Ectodermal cell (in vitro differentiated cells): ENCODE results near the gene AUTS2.

Experiments
- H3K27ac ChIP-seq: 2 replicates; pipeline ENCODE4 v1.7.0; 2013; ENCODE audit warnings: mild to moderate bottlenecking, low read depth, low read length; ENCODE audit not compliant: insufficient read depth, poor library complexity, severe bottlenecking
- H3K27me3 ChIP-seq: 2 replicates; pipeline ENCODE4 v1.7.0; 2013; ENCODE audit warnings: mild to moderate bottlenecking, low read length; ENCODE audit not compliant: insufficient read depth, control insufficient read depth, poor library complexity, severe bottlenecking
- H3K36me3 ChIP-seq: one replicate; pipeline ENCODE4 v1.7.0; 2013; ENCODE audit warnings: low read length; ENCODE audit not compliant: control insufficient read depth, insufficient read depth
- H3K4me1 ChIP-seq: one replicate; pipeline ENCODE4 v1.7.0; 2013; ENCODE audit warnings: low read length; ENCODE audit not compliant: control insufficient read depth, insufficient read depth
- H3K4me3 ChIP-seq: 2 replicates; pipeline ENCODE4 v1.7.0; 2013; ENCODE audit warnings: low read depth, low read length, control low read depth; ENCODE audit not compliant: insufficient read depth
- H3K9me3 ChIP-seq: 2 replicates; pipeline ENCODE4 v1.7.0; 2013; ENCODE audit warnings: mild to moderate bottlenecking, low read length, moderate library complexity; ENCODE audit not compliant: control insufficient read depth
- WGBS, 2 experiments: methylation state at CpG; one replicate each; pipeline ENCODE4 v1.1.7; 2013; ENCODE audit warnings: missing lambda C conversion rate in 2 of 2; 5-methylcytosine and 5-hydroxymethylcytosine counted together

Gene AUTS2

DNA sequence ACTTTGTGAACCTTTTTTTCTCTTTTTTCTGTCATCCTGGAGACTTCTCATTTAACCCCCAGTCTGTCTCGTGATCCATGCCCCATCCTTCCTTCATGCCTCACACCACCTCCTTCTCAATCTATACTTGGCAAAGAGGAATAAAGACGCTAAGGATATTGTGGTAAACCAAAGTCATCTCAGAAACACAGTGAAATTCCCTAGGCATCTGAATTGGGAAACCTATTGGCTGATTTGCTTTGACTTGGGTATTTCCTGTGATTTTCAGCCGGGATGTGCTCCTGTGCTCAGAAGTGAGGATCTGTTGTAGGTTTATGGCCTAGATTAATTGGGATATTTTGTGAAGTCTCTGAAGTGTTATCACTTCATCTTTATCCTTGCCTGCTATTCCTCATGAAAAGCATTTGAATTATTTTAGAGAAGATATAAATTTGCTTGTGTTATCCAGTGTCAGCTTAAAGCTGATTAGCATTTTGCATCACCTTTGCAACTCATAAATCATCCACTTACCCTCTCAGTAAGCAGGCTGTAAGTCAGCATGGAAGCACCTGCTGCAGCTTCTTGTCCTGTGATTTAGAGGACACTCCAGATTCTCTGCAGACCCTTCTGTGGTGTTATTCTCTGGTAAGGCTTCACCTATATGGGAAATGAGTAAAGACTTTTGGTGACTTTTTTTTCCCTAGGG lies 138.0 kb downstream of the AUTS2 start:
- Histone ChIP-seq H3K36me3 (no peaks in the 10 kb centered on the region), H3K9me3 (no peaks in the 10 kb centered on the region), H3K4me3 (no peak overlapping the region), H3K4me1 (peaks cover 45% of the 10 kb centered on the region), H3K27ac (no peak overlapping the region), H3K27me3 (no peaks in the 10 kb centered on the region)
- 90 to 95% methylated on average over 3 of the region's 3 CpGs for WGBS, 2 experiments

DNA sequence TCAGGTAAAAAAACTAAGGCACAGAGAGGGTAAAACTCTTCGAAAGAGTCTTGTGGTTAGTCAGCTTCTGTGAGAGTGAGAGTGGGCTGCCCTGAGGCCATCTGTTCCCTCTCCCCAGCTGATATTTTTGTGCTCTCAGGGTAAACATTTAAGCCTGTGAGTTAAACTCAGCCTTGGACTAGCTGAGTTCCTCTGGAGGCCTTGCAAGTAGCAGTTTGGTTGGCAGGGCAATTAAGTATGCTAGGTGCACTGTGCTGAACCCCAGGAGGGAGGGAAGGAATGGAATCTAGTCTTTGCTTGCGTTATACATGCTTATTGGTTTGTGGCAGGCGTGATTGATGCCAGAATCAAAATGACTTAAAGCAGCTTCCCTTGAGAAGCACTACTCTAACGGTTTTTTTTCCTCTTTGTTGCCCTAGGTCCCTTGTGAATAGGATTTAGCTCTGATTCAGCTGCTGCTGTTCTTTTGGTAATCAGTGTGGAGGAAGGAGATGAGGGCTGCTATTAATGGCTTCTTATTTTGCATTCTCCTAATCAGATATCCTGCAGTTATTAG lies 140.2 kb downstream of the AUTS2 start:
- no peaks in the 10 kb centered on the region for H3K36me3 ChIP-seq
- WGBS, 2 experiments, result 15 to 19% methylated on average over 4 of the region's 4 CpGs
- H3K4me1 ChIP-seq, result peaks cover 40% of the 10 kb centered on the region
- H3K9me3 ChIP-seq, result no peaks in the 10 kb centered on the region
- no peaks in the 10 kb centered on the region for H3K27me3 ChIP-seq
- H3K27ac ChIP-seq, result peak overlapping the region; percentile 51
- no peak overlapping the region for H3K4me3 ChIP-seq

DNA sequence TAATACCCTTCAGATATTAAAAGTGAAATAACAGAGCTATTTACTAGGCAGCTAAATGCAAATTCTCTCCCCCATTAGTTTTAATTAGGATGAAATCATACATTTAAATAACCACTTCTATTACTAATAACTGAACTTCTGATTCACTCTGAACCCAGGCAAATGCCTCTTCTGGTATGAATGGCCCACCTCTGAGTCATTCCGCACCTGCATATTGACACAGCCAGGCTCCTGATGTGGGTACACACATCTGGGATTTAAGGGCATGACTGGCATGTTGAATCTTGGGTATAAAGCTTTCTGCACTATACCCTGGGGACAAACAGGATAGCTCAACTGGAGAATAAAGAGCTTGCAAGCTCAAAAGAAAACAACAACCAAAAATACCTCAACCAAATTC lies 140.9 kb downstream of the AUTS2 start:
- H3K27me3 ChIP-seq, result no peaks in the 10 kb centered on the region
- WGBS, 2 experiments, result 84 to 92% methylated on average over 1 of the region's 1 CpG
- no peaks in the 10 kb centered on the region for H3K9me3 ChIP-seq
- H3K36me3 ChIP-seq, result no peaks in the 10 kb centered on the region
- H3K4me3 ChIP-seq, result no peak overlapping the region
- peaks cover 40% of the 10 kb centered on the region for H3K4me1 ChIP-seq
- peak overlapping the region; percentile 51 for H3K27ac ChIP-seq

DNA sequence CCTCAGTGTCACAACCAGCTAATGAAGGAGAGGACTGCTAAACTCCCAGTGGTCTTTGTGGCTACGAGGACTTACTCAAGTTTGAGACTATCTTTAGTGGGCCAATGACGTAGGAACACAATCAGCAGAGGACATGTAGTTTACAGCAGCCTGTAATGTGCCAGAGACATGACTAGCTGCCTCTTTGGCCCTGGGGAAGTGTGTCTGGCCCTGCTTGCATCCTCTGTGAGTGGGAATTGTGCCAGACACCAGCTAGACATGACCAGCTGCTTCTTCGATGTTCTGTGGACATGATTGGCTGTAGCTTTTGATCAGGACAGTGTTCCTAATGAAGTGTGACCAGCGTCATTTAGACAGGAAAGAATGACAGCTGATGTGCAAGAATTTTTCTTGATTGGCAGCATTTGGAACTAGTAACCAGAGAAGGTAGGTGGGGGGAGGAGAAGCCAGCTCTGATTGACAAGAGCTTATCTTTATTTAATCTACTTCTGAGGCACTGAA lies 141.7 kb downstream of the AUTS2 start:
- peaks cover 40% of the 10 kb centered on the region for H3K4me1 ChIP-seq
- no peak overlapping the region for H3K4me3 ChIP-seq
- H3K36me3 ChIP-seq, result no peaks in the 10 kb centered on the region
- no peaks in the 10 kb centered on the region for H3K27me3 ChIP-seq
- 83 to 86% methylated on average over 4 of the region's 4 CpGs for WGBS, 2 experiments
- H3K9me3 ChIP-seq, result no peaks in the 10 kb centered on the region
- H3K27ac ChIP-seq, result peak overlapping the region; percentile 36

DNA sequence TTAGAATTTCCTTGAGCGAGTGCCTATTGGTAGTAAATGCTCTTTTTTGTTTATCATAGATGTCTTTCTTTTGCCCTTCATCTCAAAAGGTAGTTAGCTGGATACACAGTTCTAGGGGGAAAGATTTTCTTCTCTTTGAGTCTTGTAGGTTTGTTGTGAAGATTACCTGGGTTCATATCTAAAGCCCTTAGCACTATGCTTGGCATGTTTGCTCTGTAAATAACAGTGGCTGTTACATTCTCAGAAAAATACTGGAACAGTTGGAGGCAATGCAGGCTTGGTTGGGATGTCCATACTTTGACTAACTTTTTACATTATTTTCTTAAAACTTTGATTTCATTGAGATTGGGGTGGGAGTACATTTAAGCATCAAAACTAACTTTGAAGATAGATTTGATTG lies 144.0 kb downstream of the AUTS2 start:
- Histone ChIP-seq H3K4me3 (no peak overlapping the region), H3K27ac (no peak overlapping the region), H3K27me3 (no peaks in the 10 kb centered on the region), H3K9me3 (no peaks in the 10 kb centered on the region), H3K4me1 (peaks cover 31% of the 10 kb centered on the region), H3K36me3 (no peaks in the 10 kb centered on the region)
- WGBS, 2 experiments, result 100% methylated on average over 1 of the region's 1 CpG; no CpG with 5 or more reads in 1 of the 2 experiments

DNA sequence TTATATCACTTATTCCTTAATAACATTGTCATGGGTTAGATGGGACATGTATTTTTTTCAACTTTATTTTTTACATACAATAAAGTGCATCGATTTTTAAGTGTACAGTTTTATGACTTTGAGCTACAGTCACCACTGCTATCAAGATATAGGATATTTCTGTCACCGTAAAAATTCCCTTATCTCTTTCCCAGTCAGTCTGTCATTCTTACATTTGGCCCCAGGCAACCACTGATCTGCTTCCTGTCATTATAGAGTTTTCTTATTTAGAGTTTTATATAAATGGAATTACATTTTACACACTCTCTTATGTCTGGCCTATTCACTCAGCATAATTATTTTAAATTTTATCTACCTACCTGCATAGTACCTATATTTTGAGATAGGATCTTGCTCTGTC lies 145.2 kb downstream of the AUTS2 start:
- Histone ChIP-seq H3K27me3 (no peaks in the 10 kb centered on the region), H3K4me1 (peaks cover 19% of the 10 kb centered on the region), H3K27ac (no peak overlapping the region), H3K36me3 (no peaks in the 10 kb centered on the region), H3K4me3 (no peak overlapping the region), H3K9me3 (no peaks in the 10 kb centered on the region)
- 100% methylated on average over 2 of the region's 2 CpGs for WGBS, 2 experiments

DNA sequence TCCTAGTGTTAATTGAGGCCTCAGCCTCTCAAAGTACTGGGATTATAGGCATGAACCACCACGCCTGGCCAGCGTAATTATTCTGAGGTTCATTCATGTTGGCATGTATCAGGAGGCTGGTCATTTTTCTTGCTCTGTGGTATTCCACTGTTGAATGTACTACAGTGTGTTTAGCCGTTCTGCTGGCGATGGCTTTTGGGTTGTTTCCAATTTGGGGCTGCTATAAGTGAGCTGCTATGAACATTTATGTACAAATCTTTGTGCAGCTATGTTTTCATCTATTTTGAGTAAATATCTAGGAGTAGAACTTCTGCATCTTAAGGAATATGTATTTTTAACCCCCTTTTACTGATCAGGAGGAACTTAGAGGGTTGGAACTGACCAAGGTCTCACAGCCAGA lies 145.8 kb downstream of the AUTS2 start:
- WGBS, 2 experiments, result 89 to 96% methylated on average over 4 of the region's 4 CpGs
- no peaks in the 10 kb centered on the region for H3K36me3 ChIP-seq
- no peaks in the 10 kb centered on the region for H3K9me3 ChIP-seq
- H3K27ac ChIP-seq, result no peak overlapping the region
- no peaks in the 10 kb centered on the region for H3K27me3 ChIP-seq
- H3K4me3 ChIP-seq, result no peak overlapping the region
- H3K4me1 ChIP-seq, result peaks cover 13% of the 10 kb centered on the region

DNA sequence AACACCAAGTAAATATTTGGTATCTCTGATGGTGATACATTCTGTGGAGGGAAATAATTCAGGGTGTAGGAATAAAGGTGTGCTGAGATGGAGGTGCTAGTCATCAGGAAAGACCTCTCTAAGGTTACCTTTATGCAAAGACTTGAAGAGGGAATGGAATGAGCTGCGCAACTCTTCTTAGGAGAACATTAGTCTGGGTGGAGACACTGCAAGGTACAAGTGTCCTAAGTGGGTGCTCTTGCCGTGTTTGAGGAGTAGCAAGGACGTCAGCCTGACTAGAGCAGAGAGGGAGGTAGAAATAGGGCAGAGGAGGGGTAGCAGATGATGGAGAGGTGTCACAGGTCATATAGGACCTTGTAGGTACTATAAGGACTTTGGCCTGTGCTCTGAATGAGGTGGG lies 148.1 kb downstream of the AUTS2 start:
- no peak overlapping the region for H3K4me3 ChIP-seq
- no peaks in the 10 kb centered on the region for H3K9me3 ChIP-seq
- no peaks in the 10 kb centered on the region for H3K27me3 ChIP-seq
- WGBS, 2 experiments, result 93% methylated on average over 3 of the region's 3 CpGs
- no peaks in the 10 kb centered on the region for H3K36me3 ChIP-seq
- no peaks in the 10 kb centered on the region for H3K4me1 ChIP-seq
- no peak overlapping the region for H3K27ac ChIP-seq

DNA sequence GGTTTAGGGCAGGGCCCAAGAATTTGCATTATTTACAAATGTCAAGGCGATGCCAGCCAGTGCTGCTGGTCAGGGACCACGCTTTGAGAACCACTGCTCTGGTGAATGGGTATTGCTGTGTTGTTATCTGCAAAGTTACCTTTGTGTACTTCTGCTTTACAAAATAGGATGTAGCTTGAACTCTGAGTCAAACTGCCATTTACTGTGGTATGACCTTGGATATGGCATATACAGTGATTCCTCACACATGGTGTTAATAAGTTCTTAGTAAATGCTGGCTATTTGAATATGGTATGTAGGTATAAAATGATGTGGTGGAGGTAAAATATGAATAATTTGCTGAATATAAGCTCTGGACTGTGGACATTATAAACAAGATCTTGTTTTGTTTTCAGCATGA lies 148.9 kb downstream of the AUTS2 start:
- no peak overlapping the region for H3K27ac ChIP-seq
- H3K27me3 ChIP-seq, result no peaks in the 10 kb centered on the region
- no peaks in the 10 kb centered on the region for H3K4me1 ChIP-seq
- H3K4me3 ChIP-seq, result no peak overlapping the region
- H3K9me3 ChIP-seq, result no peaks in the 10 kb centered on the region
- no peaks in the 10 kb centered on the region for H3K36me3 ChIP-seq
- WGBS, 2 experiments, result 97% methylated on average over 2 of the region's 2 CpGs

DNA sequence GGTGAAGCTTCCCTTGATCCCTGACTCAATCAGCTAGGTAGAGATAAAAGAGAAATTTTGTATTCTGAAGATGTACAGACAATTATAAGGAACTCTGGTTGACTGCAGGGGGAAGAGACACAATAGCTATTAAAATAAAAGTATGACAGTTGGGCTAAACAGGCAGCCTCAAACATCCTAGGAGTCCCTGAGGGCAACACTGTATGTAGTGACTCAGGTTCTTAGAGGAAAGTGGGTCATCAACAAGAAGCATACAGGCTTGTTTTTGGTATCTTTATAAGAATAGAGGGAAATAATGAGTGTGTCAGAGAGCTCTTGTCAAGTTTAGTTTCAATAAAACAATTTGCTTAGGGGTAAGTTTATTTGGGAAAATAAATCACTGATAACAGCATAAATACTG lies 150.3 kb downstream of the AUTS2 start:
- Histone ChIP-seq H3K4me3 (no peak overlapping the region), H3K9me3 (no peaks in the 10 kb centered on the region), H3K36me3 (no peaks in the 10 kb centered on the region), H3K27ac (no peak overlapping the region), H3K4me1 (no peaks in the 10 kb centered on the region), H3K27me3 (no peaks in the 10 kb centered on the region)
